Stimulated activated CD8-positive, alpha-beta memory T cell treated with anti-CD3 and anti-CD28 coated beads, Interleukin-7, amount 100 ng/mL, for 24 hours (primary cell): Measurements from ENCODE around the gene KATNAL1.

Experiments
- DNase-seq: peaks from one replicate; pipeline ENCODE4 v3.0.0-alpha.2; 2020; ENCODE audit warnings: low read depth

Gene KATNAL1

DNA sequence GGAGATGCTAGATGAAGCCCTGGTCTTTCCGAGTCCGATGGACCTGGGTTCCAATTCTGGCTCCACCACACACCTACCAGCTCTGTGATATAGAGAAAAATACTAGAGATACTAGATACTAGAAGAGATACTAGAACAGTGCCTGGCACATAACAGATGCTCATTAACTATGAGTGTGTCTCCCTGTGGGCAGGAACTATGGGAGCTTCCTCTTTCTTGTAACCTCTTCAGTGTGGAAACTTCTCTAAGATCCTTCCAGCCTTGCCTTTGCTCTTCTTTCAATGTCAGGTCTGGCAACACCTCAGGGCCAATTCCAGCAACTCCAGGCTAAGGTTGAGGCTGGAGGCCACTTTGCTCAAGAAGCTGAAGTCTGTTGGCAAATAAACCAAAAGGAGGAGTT is 143.9 kb downstream of the KATNAL1 start:
- no peak for DNase-seq

DNA sequence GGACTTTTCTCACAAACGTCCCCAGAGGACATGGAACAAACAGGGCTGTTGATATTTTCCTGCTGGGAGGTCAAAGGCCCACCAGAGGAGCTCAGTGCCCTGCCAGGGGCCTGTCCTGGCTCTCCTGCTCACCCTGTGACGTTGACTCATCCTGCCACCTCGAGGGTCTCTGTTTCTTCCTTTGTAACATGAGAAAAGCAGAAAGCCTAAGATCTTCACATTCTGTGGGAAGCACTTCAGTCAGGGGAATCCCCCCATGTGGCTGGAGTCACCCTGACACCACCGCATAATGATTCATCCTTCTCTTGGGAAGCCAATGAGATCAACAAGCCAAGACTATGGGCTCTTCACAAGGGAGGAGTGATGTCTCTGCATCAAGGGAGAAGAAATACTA is 147.9 kb downstream of the KATNAL1 start:
- DNase-seq: no peak

- DNase-seq: no peak
Measured at GRCh38 chr13:30158774-30159445, 148.4 kb downstream of the KATNAL1 start.

- no peak for DNase-seq
Measured at GRCh38 chr13:30157616-30157993, 149.7 kb downstream of the KATNAL1 start.

DNA sequence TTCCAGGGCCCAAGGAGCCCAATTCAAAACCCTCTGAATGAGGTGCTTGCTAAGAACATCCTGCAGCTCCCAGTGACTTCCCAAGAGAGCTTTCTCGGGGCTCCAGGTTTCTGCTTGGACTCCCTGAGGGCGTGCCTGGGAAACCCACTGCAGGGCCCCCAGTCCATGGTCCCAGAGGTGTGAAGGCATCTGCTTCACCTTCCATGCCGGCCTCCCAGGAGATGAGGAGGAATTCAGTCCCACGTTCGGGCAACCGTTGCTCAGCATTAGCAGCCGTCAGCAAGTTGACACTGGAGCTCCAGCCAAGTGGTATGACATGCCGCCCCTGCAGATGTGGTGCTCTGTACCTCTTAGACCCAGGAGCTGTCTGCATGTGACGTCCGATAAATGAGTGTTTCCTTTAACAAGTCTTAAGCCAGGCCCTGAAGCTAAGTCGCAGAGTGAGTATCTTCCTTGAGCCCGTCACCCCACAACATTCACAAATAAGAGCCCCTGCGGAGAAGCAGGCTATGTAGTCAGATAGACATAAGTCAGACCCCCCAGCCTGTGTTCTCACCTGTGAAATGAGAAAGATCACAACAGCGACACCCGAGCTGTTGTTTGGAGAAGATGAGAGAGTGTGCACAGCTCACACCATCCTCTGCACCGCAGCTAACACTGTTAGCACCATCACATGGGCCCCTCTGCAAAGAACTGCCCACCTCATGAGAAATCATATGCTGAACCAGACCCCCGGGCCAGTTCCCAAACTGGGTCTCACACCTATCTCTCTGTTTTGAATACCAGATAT is 150.3 kb downstream of the KATNAL1 start:
- DNase-seq: no peak

DNA sequence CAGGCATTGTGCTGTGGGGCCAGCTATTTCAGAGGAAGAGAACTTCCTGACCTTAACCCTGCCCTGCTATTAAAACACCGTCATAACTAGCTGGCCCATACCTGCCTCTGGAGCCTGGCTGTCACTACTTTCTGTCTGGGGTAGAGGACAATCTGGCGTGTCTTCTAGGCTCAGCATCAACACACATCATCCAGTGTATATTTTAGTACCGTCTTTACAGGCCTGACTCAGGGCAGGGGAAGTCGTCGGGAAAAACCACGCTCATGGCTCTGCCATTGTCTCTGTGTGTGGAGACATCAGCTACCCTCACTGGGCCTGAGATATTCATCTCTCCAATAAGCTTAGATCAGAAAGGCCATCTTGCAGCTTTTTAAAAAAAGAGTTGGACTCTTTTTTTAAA is 151.1 kb downstream of the KATNAL1 start:
- DNase-seq: no peak

GRCh38 chr13:30154931-30155330 is 152.4 kb downstream of the KATNAL1 start:
- DNase-seq: no peak

- no peak for DNase-seq
Measured at GRCh38 chr13:30154531-30154930, 152.8 kb downstream of the KATNAL1 start.

- DNase-seq: no peak
Measured at GRCh38 chr13:30153545-30154426, 153.6 kb downstream of the KATNAL1 start.
